B cell (primary cell): ENCODE data around the gene WTIP.
"Not testable (repeated sequence)": the region's sequence is repeated elsewhere in the genome, so short reads cannot be mapped to it uniquely, and the experiment has no call there.

ENCODE experiments used
- CTCF ChIP-seq: fragments of 200-600 bp; IDR thresholded peaks from one replicate; pipeline ENCODE4 v1.8.0; 2022; ENCODE audit warnings: antibody characterized with exemption, mild to moderate bottlenecking
- EZH2 ChIP-seq: IDR thresholded peaks from 2 replicates; pipeline ENCODE4 v1.6.1; 2012; ENCODE audit warnings: borderline replicate concordance, low read depth, mild to moderate bottlenecking, moderate library complexity, low read length; ENCODE audit not compliant: insufficient read depth, poor library complexity, severe bottlenecking

GRCh38 chr19:34510904-34511303 is 29.3 kb downstream of the WTIP start:
- TF ChIP-seq CTCF, EZH2: not testable (repeated sequence)
